IPS DF 6.9 (cell line): ENCODE measurements around the gene ASIC4.
A peak's percentile ranks its signal among the peaks of the same experiment; 100 is the strongest.

Source experiments
- DNase-seq: peaks from one replicate; pipeline ENCODE4 v3.0.0-alpha.2; 2013; ENCODE audit warnings: low read depth, low spot score
- H3K27ac ChIP-seq: one replicate; pipeline ENCODE4 v1.5.1; 2013; ENCODE audit warnings: low read length, control low read depth
- H3K27me3 ChIP-seq: 2 replicates; pipeline ENCODE4 v1.6.1; 2013; ENCODE audit warnings: mild to moderate bottlenecking, low read length; ENCODE audit not compliant: control insufficient read depth, insufficient read depth
- H3K36me3 ChIP-seq: 2 replicates; pipeline ENCODE4 v1.6.1; 2013; ENCODE audit warnings: low read length; ENCODE audit not compliant: control insufficient read depth, insufficient read depth
- H3K4me1 ChIP-seq: 2 replicates; pipeline ENCODE4 v1.6.1; 2013; ENCODE audit warnings: low read length; ENCODE audit not compliant: control insufficient read depth, insufficient read depth
- H3K4me3 ChIP-seq: 2 replicates; pipeline ENCODE4 v1.5.1; 2013; ENCODE audit warnings: mild to moderate bottlenecking, low read length
- H3K9me3 ChIP-seq: 2 replicates; pipeline ENCODE4 v1.6.1; 2013; ENCODE audit warnings: low read length, inconsistent platforms; ENCODE audit not compliant: control insufficient read depth, insufficient read depth
- WGBS: extraction: QIAGEN DNeasy Blood & Tissue Kit; methylation state at CpG from one replicate; pipeline ENCODE4 v1.1.7; 2013; ENCODE audit warnings: mixed read lengths, missing lambda C conversion rate; ENCODE audit not compliant: insufficient read length, insufficient coverage; 5-methylcytosine and 5-hydroxymethylcytosine counted together

ASIC4 gene

GRCh38 chr2:219482674-219483405 lies 31.4 kb upstream of the ASIC4 start:
- no CpG with 5 or more reads among the region's 17 CpGs for WGBS
- peaks cover 8% of the 10 kb centered on the region for H3K4me1 ChIP-seq
- H3K27me3 ChIP-seq: peaks cover 12% of the 10 kb centered on the region; the same call in 1 of the 2 replicates

GRCh38 chr2:219483451-219484342 lies 30.6 kb upstream of the ASIC4 start:
- no peak for DNase-seq
- Histone ChIP-seq H3K4me1 (peaks cover 8% of the 10 kb centered on the region; the same call in 1 of the 2 replicates), H3K27ac (no peak overlapping the region), H3K9me3 (no peaks in the 10 kb centered on the region), H3K36me3 (no peaks in the 10 kb centered on the region), H3K27me3 (peaks cover 12% of the 10 kb centered on the region; the same call in 1 of the 2 replicates), H3K4me3 (no peak overlapping the region; the same call in 1 of the 2 replicates)
- no CpG with 5 or more reads among the region's 58 CpGs for WGBS

More at GRCh38 chr2:219482674-219483405, 31.4 kb upstream of the ASIC4 start:
- Histone ChIP-seq H3K4me3 (no peak overlapping the region), H3K9me3 (no peaks in the 10 kb centered on the region), H3K36me3 (no peaks in the 10 kb centered on the region), H3K27ac (no peak overlapping the region)
- no peak for DNase-seq

- H3K27ac ChIP-seq: no peak overlapping the region
- no peaks in the 10 kb centered on the region for H3K9me3 ChIP-seq
- H3K4me1 ChIP-seq: peaks cover 8% of the 10 kb centered on the region; the same call in 1 of the 2 replicates
- peaks cover 12% of the 10 kb centered on the region; the same call in 1 of the 2 replicates for H3K27me3 ChIP-seq
- H3K36me3 ChIP-seq: no peaks in the 10 kb centered on the region
- DNase-seq: no peak
- H3K4me3 ChIP-seq: peak overlapping the region; percentile 1; the same call in 1 of the 2 replicates
- WGBS: no CpG with 5 or more reads among the region's 89 CpGs
Observed at GRCh38 chr2:219484343-219485200, 29.7 kb upstream of the ASIC4 start.

- Histone ChIP-seq H3K9me3 (no peaks in the 10 kb centered on the region), H3K4me3 (no peak overlapping the region), H3K36me3 (no peaks in the 10 kb centered on the region), H3K4me1 (peaks cover 8% of the 10 kb centered on the region; the same call in 1 of the 2 replicates), H3K27me3 (peaks cover 12% of the 10 kb centered on the region; the same call in 1 of the 2 replicates), H3K27ac (no peak overlapping the region)
- no peak for DNase-seq
- no CpG with 5 or more reads among the region's 12 CpGs for WGBS
Observed at GRCh38 chr2:219485201-219485580, 29.1 kb upstream of the ASIC4 start.

DNA sequence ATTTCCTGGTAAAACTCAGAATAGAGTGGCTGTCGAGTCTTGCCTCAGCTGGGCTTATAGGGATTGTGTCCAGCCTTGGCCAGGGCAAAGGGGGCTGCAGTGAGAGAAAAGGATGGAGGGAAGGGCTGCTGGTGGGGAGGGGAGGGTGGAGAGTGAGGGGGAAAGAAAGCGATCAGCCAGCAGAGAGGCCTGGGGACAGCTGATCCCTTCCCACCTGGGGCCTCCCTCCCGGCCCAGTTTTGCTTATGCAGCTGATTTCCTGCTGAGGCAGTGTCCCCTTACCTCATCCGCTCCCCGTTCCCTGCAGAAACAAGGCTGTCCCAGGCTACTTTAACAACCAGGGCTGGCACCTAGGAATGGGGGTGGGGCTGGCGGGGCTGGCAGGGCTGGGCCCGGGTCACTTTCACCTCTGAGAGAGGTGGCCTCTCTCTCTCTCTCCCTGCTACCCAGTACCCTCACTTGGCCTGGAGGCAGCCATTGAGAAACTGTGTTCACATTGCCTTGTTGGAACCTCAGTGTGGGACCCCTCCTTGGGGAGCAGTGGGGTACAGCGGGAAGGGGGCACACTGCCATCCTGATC lies 27.8 kb upstream of the ASIC4 start:
- Histone ChIP-seq H3K4me3 (no peak overlapping the region), H3K27me3 (peaks cover 12% of the 10 kb centered on the region; the same call in 1 of the 2 replicates), H3K36me3 (no peaks in the 10 kb centered on the region), H3K4me1 (peaks cover 9% of the 10 kb centered on the region; the same call in 1 of the 2 replicates), H3K9me3 (no peaks in the 10 kb centered on the region), H3K27ac (no peak overlapping the region)
- no CpG with 5 or more reads among the region's 8 CpGs for WGBS
- no peak for DNase-seq

- no peak for DNase-seq
- WGBS: no CpG with 5 or more reads among the region's 17 CpGs
Observed at GRCh38 chr2:219488149-219488843, 26.0 kb upstream of the ASIC4 start.

GRCh38 chr2:219488844-219489194 lies 25.5 kb upstream of the ASIC4 start:
- Histone ChIP-seq H3K36me3 (no peaks in the 10 kb centered on the region), H3K27me3 (peaks cover 12% of the 10 kb centered on the region; the same call in 1 of the 2 replicates), H3K4me3 (no peak overlapping the region), H3K27ac (no peak overlapping the region), H3K4me1 (peaks cover 10% of the 10 kb centered on the region), H3K9me3 (no peaks in the 10 kb centered on the region)
- no peak for DNase-seq
- no CpG with 5 or more reads among the region's 14 CpGs for WGBS

More at GRCh38 chr2:219488149-219488843, 26.0 kb upstream of the ASIC4 start:
- Histone ChIP-seq H3K27me3 (peaks cover 12% of the 10 kb centered on the region; the same call in 1 of the 2 replicates), H3K27ac (no peak overlapping the region), H3K4me1 (peaks cover 11% of the 10 kb centered on the region), H3K9me3 (no peaks in the 10 kb centered on the region), H3K4me3 (no peak overlapping the region), H3K36me3 (no peaks in the 10 kb centered on the region)

GRCh38 chr2:219489315-219489714 lies 25.0 kb upstream of the ASIC4 start:
- no CpG with 5 or more reads among the region's 9 CpGs for WGBS
- H3K9me3 ChIP-seq: no peaks in the 10 kb centered on the region
- no peak for DNase-seq
- H3K36me3 ChIP-seq: no peaks in the 10 kb centered on the region
- peaks cover 10% of the 10 kb centered on the region; the same call in 1 of the 2 replicates for H3K27me3 ChIP-seq
- peaks cover 8% of the 10 kb centered on the region for H3K4me1 ChIP-seq
- no peak overlapping the region for H3K4me3 ChIP-seq
- H3K27ac ChIP-seq: no peak overlapping the region

DNA sequence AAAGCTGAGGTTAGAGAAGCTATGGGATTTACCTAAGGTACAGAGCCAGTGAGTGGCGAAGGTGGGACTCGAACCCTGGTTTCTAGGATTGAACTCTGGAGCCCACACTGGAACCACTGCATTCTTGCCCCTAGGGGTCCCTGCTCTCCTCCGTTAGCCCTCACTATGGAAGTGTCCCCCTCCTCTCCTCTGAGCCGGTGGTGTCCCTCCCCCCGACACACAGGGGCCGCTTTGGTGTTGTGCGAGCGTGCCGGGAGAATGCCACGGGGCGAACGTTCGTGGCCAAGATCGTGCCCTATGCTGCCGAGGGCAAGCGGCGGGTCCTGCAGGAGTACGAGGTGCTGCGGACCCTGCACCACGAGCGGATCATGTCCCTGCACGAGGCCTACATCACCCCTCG lies 24.1 kb upstream of the ASIC4 start:
- Histone ChIP-seq H3K4me3 (no peak overlapping the region), H3K9me3 (no peaks in the 10 kb centered on the region), H3K27ac (no peak overlapping the region), H3K36me3 (no peaks in the 10 kb centered on the region), H3K27me3 (peaks cover 7% of the 10 kb centered on the region; the same call in 1 of the 2 replicates), H3K4me1 (peaks cover 10% of the 10 kb centered on the region)
- DNase-seq: no peak
- no CpG with 5 or more reads among the region's 23 CpGs for WGBS
